Upper lobe of right lung (tissue), 1 donor: Measurements from ENCODE around the gene SF1. TPM values are rescaled to one million over a fixed set of nuclear protein-coding genes. Genes with fewer than 3 reads are reported as not detected.

Experiments
- ATAC-seq: fragments of 200-7000 bp; cut with Tn5 transposase; one replicate; pipeline ENCODE4 v1.9.1; 2020; ENCODE audit warnings: mild to moderate bottlenecking, moderate library complexity
- DNase-seq: peaks from one replicate; pipeline ENCODE4 v3.0.0-alpha.2; 2020
- H3K27ac ChIP-seq: fragments of 200-600 bp; one replicate; pipeline ENCODE4 v1.8.0; 2022
- H3K27me3 ChIP-seq: fragments of 200-600 bp; one replicate; pipeline ENCODE4 v1.8.0; 2022; ENCODE audit warnings: mild to moderate bottlenecking
- H3K36me3 ChIP-seq: fragments of 200-600 bp; one replicate; pipeline ENCODE4 v1.8.0; 2022
- H3K4me1 ChIP-seq: fragments of 200-600 bp; one replicate; pipeline ENCODE4 v1.8.0; 2022
- H3K4me3 ChIP-seq: fragments of 200-600 bp; one replicate; pipeline ENCODE4 v1.8.0; 2022; ENCODE audit warnings: mild to moderate bottlenecking
- H3K9me3 ChIP-seq: fragments of 200-600 bp; one replicate; pipeline ENCODE4 v1.8.0; 2022
- intact Hi-C: fragments of 100-400 bp; cut with DNase I; formaldehyde crosslinking; loops from one replicate; pipeline ENCODE4 v1.11.0; 2022
- total RNA-seq: library from RNA; stranded (reverse); fragmentation: NEBNext Ultra II Directional; extraction: Animal tissue kit (Norgen Biotek cat#: 25700); gene quantifications from one replicate; pipeline ENCODE4 v1.2.1, GENCODE V29; 2021
- TF ChIP-seq, protein P1 (sequence below): fragments of 200-600 bp; IDR thresholded peaks from one replicate; pipeline ENCODE4 v1.8.0; 2022; ENCODE audit warnings: antibody characterized with exemption
- donor health status: DM: no; HTN: yes; CAD: no; lungs with severe emphysema.

SF1 gene
- total RNA-seq, 1 donor from 2014 or later, result 294 TPM

DNA sequence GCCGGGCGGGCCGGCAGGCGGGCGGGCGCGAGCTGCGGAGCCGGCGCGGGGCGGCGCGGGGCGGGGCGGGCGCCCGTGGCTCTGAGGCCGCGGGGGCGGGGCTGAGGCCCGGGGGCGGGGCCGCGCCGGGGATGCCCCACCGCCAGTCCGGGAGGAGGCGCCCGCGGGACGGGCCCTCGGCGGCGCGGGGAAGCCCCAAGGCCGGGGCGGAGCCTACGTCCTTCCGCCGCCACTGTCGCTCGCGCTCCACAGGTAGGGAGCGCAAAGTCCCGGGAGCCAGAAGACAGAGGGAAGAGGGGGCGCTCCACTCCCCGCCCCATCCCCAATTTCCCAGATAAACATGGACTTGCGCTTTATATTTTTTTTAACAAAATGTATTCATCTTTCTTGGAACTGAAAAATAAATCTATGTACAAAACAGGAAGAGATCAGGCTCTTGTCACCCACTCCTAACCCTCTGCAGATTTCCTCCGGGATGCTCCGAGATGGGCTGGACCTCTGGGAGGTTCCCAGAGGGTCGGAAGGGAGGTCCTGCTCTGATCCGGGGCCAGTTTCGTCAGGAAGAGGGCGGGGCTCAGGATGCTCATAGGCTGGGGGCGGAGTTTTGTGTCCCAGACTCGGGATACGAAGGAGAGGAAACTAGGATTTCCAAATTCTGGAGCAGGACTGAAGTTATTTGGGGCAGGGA is 25.0 kb upstream of the SF1 start, which contains the start of gene MAP4K2:
Gene MAP4K2, minus strand, starts transcription at position 57 of the 688 bp plus-strand sequence. CDS start 65 bp downstream, outside the sequence.
- intact Hi-C loops, result no loop called here
- Histone ChIP-seq H3K27me3 (no peaks in the 10 kb centered on the region), H3K9me3 (no peaks in the 10 kb centered on the region), H3K27ac (peak within 1 kb of the TSS; percentile 72), H3K4me1 (peaks cover 20% of the 10 kb centered on the region), H3K4me3 (peak within 1 kb of the TSS; percentile 57), H3K36me3 (peaks cover 28% of the 10 kb centered on the region)
- DNase-seq (peak; percentile 94), ATAC-seq (peak; percentile 92)
- TF ChIP-seq, protein P1, sequence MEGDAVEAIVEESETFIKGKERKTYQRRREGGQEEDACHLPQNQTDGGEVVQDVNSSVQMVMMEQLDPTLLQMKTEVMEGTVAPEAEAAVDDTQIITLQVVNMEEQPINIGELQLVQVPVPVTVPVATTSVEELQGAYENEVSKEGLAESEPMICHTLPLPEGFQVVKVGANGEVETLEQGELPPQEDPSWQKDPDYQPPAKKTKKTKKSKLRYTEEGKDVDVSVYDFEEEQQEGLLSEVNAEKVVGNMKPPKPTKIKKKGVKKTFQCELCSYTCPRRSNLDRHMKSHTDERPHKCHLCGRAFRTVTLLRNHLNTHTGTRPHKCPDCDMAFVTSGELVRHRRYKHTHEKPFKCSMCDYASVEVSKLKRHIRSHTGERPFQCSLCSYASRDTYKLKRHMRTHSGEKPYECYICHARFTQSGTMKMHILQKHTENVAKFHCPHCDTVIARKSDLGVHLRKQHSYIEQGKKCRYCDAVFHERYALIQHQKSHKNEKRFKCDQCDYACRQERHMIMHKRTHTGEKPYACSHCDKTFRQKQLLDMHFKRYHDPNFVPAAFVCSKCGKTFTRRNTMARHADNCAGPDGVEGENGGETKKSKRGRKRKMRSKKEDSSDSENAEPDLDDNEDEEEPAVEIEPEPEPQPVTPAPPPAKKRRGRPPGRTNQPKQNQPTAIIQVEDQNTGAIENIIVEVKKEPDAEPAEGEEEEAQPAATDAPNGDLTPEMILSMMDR, result peak; percentile 20

DNA sequence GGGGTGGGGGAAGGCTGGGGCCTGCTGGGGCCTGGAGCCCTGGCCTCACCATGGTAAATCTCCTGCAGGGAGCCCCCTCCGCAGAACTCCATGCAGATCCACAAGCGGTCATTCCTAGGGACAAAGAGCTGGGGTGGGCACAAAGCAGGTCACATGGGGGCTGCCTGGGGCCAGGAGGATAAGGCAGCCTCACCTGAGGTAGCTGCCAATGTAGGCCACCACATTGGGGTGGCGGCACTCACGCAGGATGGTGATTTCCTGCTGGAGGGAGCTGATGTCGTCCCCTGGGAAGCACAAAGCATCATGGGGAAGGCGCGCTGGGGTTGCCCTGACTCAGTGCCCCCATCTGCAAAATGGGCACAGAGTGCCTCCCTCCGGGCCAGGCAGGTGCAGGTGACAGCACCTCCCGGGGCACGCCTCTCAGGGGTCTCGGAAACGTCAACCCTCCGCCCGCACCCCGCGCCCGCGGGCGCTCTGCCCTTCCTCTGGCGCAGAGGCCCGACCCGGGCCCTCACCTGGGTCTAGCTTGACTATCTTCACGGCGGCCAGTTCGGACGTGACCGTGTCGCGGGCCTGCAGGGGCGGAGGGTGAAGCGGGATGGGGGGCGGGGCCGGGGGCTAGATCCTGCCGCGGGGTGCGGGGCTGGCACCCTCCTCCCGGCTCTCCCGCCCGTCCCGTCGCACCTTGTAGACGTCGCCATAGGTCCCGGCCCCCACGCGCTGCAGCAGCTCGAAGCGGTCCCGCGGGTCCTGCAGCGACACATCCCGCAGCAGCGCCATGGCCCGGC is 24.2 kb upstream of the SF1 start:
- peaks cover 28% of the 10 kb centered on the region for H3K36me3 ChIP-seq
- no peaks in the 10 kb centered on the region for H3K27me3 ChIP-seq
- H3K9me3 ChIP-seq, result no peaks in the 10 kb centered on the region
- no peak for DNase-seq
- peak overlapping the region; percentile 72 for H3K27ac ChIP-seq
- peak overlapping the region; percentile 57 for H3K4me3 ChIP-seq
- intact Hi-C loops, result no loop called here
- TF ChIP-seq, protein P1, result no peak
- peak; percentile 0 for ATAC-seq
- H3K4me1 ChIP-seq, result peaks cover 20% of the 10 kb centered on the region

DNA sequence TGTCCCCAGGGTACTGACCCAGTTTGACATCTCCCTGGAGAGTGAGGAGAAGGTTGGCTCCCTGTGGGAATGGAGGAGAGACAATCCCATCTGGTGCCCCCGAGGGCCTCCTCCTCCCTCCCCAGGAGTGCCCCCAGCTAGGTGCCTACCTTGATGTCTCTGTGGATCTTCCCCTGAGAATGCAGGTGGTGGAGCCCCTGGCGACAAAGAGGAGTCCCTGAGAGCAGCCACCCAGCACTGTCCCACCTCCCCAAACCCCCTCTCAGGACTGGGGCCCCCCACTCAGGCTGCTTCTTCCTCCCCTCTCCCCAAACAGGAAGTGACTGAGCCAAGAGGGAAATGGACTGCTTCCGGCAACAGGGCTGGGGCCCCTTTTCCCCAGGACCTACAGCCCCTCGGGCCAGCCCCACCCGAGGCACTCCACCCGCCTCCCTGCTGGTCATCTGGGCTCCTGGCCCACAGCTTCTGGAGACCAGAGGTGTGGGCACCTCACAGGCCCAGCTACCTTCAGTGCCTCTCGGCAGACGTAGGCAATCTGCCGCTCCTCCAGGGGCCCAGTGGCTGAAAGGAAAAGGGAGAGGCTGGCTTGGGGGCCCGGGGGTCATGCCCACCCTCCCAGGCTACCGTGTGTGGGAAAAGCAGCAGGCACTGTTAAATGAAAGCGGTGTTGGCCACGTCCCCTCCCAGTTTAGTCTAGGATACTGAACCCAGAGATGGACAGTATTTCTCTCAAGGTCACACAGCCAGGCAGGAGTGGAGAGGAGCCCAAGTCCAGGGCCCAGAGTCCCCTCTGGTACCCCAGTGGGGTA is 23.4 kb upstream of the SF1 start:
- Histone ChIP-seq H3K9me3 (no peaks in the 10 kb centered on the region), H3K27ac (peak overlapping the region; percentile 72), H3K4me3 (peak overlapping the region; percentile 57), H3K4me1 (peaks cover 20% of the 10 kb centered on the region), H3K27me3 (no peaks in the 10 kb centered on the region), H3K36me3 (peaks cover 33% of the 10 kb centered on the region)
- DNase-seq, result no peak
- no peak for ATAC-seq
- intact Hi-C loops, result no loop called here
- TF ChIP-seq, protein P1, result no peak

DNA sequence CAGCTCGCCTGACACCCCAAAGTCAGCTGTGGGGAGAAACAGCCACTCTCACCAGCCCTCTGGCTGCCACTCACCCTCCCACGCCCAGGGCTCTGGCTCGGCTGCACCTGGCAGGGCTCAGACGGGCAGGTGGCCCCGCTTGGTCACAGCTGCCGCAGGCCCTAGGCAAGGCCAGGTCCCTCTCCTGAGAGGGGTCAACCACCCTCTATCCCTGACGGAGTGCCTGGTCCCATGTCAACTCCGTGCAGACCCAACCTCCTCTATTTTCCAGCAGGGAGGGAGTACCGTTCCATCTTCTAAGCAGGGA is 22.8 kb upstream of the SF1 start:
- Histone ChIP-seq H3K4me1 (peaks cover 20% of the 10 kb centered on the region), H3K27ac (peak overlapping the region; percentile 72), H3K27me3 (no peaks in the 10 kb centered on the region), H3K36me3 (peaks cover 32% of the 10 kb centered on the region), H3K4me3 (peak overlapping the region; percentile 57), H3K9me3 (no peaks in the 10 kb centered on the region)
- TF ChIP-seq, protein P1, result no peak
- ATAC-seq (no peak), DNase-seq (no peak)
- intact Hi-C loops, result no loop called here

DNA sequence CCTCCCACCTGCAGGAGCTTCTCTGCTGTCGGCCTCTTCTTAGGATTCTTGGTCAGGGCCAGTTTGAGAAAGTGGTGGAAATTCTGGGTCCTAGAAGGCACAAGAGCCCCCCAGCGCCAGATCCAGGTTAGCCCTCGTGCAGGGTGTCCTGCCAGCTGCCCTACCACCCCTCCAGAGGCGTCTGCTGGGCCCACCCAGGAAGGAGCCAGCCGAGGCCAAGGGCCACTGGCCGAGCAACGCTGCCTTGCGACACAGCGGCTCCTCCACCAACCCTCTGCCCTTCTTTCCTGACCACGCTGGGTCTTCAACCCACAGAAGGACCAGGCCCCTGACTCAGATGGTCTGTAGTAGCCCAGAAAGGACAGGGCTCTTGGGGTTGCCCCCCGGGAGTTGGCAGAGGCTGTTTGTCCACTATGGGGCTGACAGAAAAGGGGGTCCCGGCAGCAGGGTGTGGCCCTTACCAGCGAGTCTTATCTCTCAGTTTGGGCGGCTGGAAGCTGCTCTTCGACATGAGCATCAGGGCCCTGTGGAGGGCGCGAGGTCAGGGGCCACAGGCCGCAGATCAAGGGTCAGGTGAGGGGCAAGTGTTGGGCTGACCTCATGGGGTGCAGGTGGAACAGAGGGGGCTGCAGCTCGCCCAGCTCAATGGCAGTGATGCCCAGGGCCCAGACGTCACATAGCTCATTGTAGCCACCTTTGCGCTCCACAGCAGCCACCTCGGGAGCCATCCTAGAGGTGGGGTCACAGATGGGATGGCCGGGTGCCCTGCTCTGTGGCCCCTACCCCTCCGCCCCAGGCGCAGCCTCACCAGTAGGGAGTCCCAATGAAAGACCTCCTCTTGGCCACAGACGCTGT is 22.2 kb upstream of the SF1 start:
- no peaks in the 10 kb centered on the region for H3K27me3 ChIP-seq
- DNase-seq (no peak), ATAC-seq (no peak)
- no peaks in the 10 kb centered on the region for H3K9me3 ChIP-seq
- TF ChIP-seq, protein P1, result no peak
- intact Hi-C loops, result no loop called here
- peak overlapping the region; percentile 72 for H3K27ac ChIP-seq
- no peak overlapping the region for H3K4me3 ChIP-seq
- peaks cover 20% of the 10 kb centered on the region for H3K4me1 ChIP-seq
- H3K36me3 ChIP-seq, result peaks cover 26% of the 10 kb centered on the region
